Loucy (cell line): ENCODE data around the gene SAE1.

Source experiments
- H2AFZ ChIP-seq: fragments of 200-600 bp; sonication (generic); 2 replicates; pipeline ENCODE4 v1.6.0; 2016; ENCODE audit warnings: antibody characterized with exemption, mild to moderate bottlenecking, low read length, moderate library complexity
- H3F3A ChIP-seq: fragments of 200-600 bp; 2 replicates; pipeline ENCODE4 v1.6.0; 2016; ENCODE audit warnings: antibody characterized with exemption, low read depth, mild to moderate bottlenecking
- H3K27me3 ChIP-seq: fragments of 200-600 bp; sonication (generic); 2 replicates; pipeline ENCODE4 v1.6.1; 2014; ENCODE audit warnings: low read length, mild to moderate bottlenecking; ENCODE audit not compliant: insufficient read depth, poor library complexity, severe bottlenecking
- H3K36me3 ChIP-seq: fragments of 200-600 bp; sonication (generic); 2 replicates; pipeline ENCODE4 v1.6.1; 2016; ENCODE audit warnings: low read length; ENCODE audit not compliant: insufficient read depth
- H3K4me1 ChIP-seq: fragments of 200-600 bp; sonication (generic); 2 replicates; pipeline ENCODE4 v1.5.1; 2014; ENCODE audit warnings: low read length, mild to moderate bottlenecking; ENCODE audit not compliant: insufficient read depth, poor library complexity, severe bottlenecking
- H3K4me2 ChIP-seq: fragments of 200-600 bp; sonication (generic); 2 replicates; pipeline ENCODE4 v1.6.0; 2014; ENCODE audit warnings: antibody characterized with exemption, low read length, low read depth, mild to moderate bottlenecking; ENCODE audit not compliant: poor library complexity, severe bottlenecking
- H3K4me3 ChIP-seq: fragments of 200-600 bp; sonication (generic); 2 replicates; pipeline ENCODE4 v1.5.1; 2014; ENCODE audit warnings: low read length, mild to moderate bottlenecking, mixed read lengths; ENCODE audit not compliant: poor library complexity, severe bottlenecking
- H3K79me2 ChIP-seq: fragments of 200-600 bp; sonication (generic); 2 replicates; pipeline ENCODE4 v1.6.1; 2014; ENCODE audit warnings: low read length; ENCODE audit not compliant: insufficient read depth
- H3K9ac ChIP-seq: fragments of 200-600 bp; sonication (generic); 2 replicates; pipeline ENCODE4 v1.6.0; 2014; ENCODE audit warnings: mild to moderate bottlenecking, low read depth, low read length, moderate library complexity; ENCODE audit not compliant: poor library complexity, severe bottlenecking
- H3K9me2 ChIP-seq: fragments of 200-600 bp; sonication (generic); replicated peaks from 2 replicates; pipeline ENCODE4 v1.6.1; 2016; ENCODE audit warnings: low read depth, low read length, mixed read lengths
- H3K9me3 ChIP-seq: fragments of 200-600 bp; sonication (generic); 2 replicates; pipeline ENCODE4 v1.6.1; 2014; ENCODE audit warnings: mild to moderate bottlenecking, antibody characterized with exemption, low read length, low read depth; ENCODE audit not compliant: insufficient read depth
- H4K20me1 ChIP-seq: fragments of 200-600 bp; sonication (generic); 2 replicates; pipeline ENCODE4 v1.6.0; 2014; ENCODE audit warnings: antibody characterized with exemption, low read length, mild to moderate bottlenecking; ENCODE audit not compliant: insufficient read depth, poor library complexity, severe bottlenecking
- EZH2phosphoT487 ChIP-seq: fragments of 200-600 bp; IDR thresholded peaks from 2 replicates; pipeline ENCODE4 v1.6.1; 2018; ENCODE audit warnings: antibody characterized with exemption, mild to moderate bottlenecking, moderate library complexity, borderline replicate concordance
- TF ChIP-seq, protein P1 (sequence below): fragments of 200-600 bp; sonication (generic); conservative IDR thresholded peaks from 2 replicates; pipeline ENCODE4 v1.5.1; 2014; ENCODE audit warnings: mild to moderate bottlenecking, antibody characterized with exemption, low read length

The SAE1 gene

DNA sequence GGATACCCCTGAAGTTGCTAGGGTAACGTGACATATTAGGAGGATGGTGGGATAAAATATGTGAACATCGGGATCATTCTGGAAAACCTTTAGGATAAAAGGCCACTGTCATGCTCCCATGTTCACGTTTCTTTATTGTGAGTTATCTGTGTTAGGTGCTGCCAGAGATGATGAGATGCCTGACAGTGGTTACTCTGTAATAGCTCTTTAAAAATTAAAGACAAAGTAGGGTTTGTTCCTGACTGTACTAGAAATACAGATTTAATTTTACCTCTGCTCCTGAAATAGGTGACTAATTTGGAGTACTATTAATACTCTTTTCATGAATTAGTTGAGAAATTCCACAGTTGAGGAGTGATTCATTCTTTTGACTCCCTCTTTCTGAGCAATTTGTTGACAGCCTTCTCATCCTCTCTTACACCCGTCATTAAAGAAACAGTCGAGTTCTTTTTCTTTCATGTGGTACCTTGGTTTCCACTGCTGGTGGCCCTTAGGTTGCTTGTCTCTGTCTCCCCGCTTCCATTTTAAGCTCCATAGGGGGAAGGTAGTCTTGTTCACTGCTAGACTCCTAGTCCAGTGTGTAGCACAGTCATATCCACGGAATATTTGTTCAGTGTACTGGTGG is 28.4 kb downstream of the SAE1 start:
- H3K36me3 ChIP-seq, result peaks cover 75% of the 10 kb centered on the region
- H3K4me2 ChIP-seq, result peak overlapping the region; percentile 78
- peaks cover 64% of the 10 kb centered on the region for H3K79me2 ChIP-seq
- H3K4me3 ChIP-seq, result peak overlapping the region; percentile 58
- H3K9me2 ChIP-seq, result no peaks in the 10 kb centered on the region
- no peaks in the 10 kb centered on the region for H3K9me3 ChIP-seq
- H3K9ac ChIP-seq, result peak overlapping the region; percentile 47
- peaks cover 33% of the 10 kb centered on the region for H3F3A ChIP-seq
- H4K20me1 ChIP-seq, result peaks cover 51% of the 10 kb centered on the region
- no peaks in the 10 kb centered on the region for H3K27me3 ChIP-seq
- TF ChIP-seq, protein P1, sequence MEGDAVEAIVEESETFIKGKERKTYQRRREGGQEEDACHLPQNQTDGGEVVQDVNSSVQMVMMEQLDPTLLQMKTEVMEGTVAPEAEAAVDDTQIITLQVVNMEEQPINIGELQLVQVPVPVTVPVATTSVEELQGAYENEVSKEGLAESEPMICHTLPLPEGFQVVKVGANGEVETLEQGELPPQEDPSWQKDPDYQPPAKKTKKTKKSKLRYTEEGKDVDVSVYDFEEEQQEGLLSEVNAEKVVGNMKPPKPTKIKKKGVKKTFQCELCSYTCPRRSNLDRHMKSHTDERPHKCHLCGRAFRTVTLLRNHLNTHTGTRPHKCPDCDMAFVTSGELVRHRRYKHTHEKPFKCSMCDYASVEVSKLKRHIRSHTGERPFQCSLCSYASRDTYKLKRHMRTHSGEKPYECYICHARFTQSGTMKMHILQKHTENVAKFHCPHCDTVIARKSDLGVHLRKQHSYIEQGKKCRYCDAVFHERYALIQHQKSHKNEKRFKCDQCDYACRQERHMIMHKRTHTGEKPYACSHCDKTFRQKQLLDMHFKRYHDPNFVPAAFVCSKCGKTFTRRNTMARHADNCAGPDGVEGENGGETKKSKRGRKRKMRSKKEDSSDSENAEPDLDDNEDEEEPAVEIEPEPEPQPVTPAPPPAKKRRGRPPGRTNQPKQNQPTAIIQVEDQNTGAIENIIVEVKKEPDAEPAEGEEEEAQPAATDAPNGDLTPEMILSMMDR, result no peak
- no peak for TF ChIP-seq EZH2phosphoT487
- peaks cover 36% of the 10 kb centered on the region for H3K4me1 ChIP-seq
- H2AFZ ChIP-seq, result no peak overlapping the region

DNA sequence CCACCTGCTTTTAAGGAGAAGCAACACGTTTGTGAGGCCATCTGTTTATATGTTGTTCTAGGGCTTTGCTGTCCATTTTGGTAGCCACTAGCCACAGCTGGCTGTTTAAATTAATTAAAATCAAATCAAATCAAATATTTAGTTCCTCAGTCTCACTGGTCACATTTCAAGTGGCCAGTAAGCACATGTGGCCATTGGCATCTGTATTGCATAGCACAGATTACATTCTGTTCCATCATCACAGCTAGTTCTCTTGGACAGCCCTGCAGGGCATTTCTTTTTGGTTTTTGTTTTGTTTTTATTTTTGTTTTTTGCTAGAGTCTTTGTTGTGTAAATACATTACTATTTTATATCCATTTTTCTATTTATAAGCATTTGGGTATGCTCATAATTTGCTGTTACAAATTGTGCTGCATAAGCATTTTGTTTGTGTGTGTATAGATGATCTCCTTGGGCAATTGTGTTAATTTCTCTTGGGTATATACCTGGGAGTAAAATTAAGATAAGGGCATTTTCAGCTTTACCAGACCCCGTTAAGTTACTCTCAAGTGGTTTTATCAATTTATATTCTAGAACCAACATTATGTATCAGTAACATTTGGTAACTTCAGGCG is 31.3 kb downstream of the SAE1 start:
- no peaks in the 10 kb centered on the region for H3K9me3 ChIP-seq
- no peak overlapping the region for H3K4me2 ChIP-seq
- H3K4me1 ChIP-seq, result peaks cover 25% of the 10 kb centered on the region
- TF ChIP-seq, protein P1, result no peak
- no peaks in the 10 kb centered on the region for H3K9me2 ChIP-seq
- H3K79me2 ChIP-seq, result peaks cover 72% of the 10 kb centered on the region
- no peak overlapping the region for H3K9ac ChIP-seq
- H3K36me3 ChIP-seq, result peaks cover 66% of the 10 kb centered on the region
- H4K20me1 ChIP-seq, result peaks cover 35% of the 10 kb centered on the region
- no peak overlapping the region for H2AFZ ChIP-seq
- peaks cover 23% of the 10 kb centered on the region for H3F3A ChIP-seq
- H3K27me3 ChIP-seq, result no peaks in the 10 kb centered on the region
- no peak overlapping the region for H3K4me3 ChIP-seq

DNA sequence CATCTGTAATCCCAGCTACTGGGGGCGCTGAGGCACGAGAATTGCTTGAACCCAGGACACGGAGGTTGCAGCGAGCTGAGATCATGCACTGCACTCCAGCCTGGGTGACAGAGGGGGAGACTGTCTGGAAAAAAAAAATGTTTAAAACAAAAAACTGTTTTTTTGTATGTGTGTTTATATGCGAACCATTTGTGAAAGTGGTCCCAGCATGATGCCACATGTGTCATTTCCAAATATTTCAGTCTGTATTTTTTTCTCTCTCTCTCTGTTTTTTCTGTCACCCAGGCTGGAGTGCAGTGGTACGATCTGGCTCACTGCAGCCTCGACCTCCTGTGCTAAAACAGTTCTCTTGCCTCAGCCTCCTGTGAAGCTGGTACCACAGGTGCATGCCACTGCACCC is 37.4 kb downstream of the SAE1 start:
- Histone ChIP-seq H3K36me3 (peaks cover 74% of the 10 kb centered on the region; the same call in 1 of the 2 replicates), H3K79me2 (peaks cover 30% of the 10 kb centered on the region; the same call in 1 of the 2 replicates)

More for the DNA sequence above, 37.4 kb downstream of the SAE1 start:
- Histone ChIP-seq H3F3A (no peaks in the 10 kb centered on the region), H2AFZ (no peak overlapping the region), H4K20me1 (peaks cover 5% of the 10 kb centered on the region), H3K9me3 (no peaks in the 10 kb centered on the region), H3K9ac (no peak overlapping the region), H3K4me3 (no peak overlapping the region), H3K4me2 (no peak overlapping the region), H3K9me2 (no peaks in the 10 kb centered on the region), H3K4me1 (no peaks in the 10 kb centered on the region), H3K27me3 (no peaks in the 10 kb centered on the region)
- no peak for TF ChIP-seq EZH2phosphoT487
- TF ChIP-seq, protein P1, result no peak
